Measurements from ENCODE around the gene CMYA5.

DNA sequence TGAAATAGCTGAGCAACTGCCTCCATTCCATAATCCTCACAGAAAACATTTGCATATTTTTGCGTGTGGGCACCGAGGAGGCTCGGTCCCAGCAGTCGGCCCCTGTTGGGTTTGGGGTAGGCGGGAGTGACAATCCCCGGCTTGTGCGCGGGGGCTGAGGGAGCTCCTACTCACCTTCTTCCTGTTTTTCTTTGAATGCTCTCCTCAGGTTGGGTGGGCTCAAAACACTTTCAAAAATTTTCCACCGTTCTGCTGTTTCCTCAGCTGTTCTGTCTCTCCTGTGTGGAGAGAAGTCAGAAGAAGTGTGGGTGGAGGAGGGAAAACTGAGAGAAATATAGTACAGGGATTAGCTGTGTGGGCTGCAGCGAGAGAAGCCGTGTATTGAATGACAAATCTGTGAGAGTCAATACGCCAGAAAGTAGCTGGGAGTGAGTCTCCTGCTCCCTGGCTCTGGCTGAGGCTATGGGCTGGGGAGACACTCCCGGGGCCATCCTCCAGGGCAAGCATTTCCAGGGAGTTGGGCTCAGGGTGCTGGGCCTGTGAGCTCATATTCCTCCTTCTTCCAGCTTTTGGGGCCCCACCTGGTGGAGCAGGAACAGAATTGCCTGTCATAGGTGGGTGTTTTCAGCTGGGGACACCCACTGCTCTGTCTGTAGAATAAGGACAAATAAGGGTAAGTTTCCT, 84.7 kb downstream of the CMYA5 start:
- TF ChIP-seq CTCF (conservative IDR thresholded peaks at IDR 0.05; ENCODE audit: low read length) (peak; percentile 61), EZH2phosphoT487 (IDR thresholded peaks at IDR 0.05; ENCODE audit: borderline replicate concordance, low read depth, low read length) (no peak)
